Peyer's patch (tissue), 4 donors: ENCODE results near the gene FBRSL1.

Experiments used
- POLR2A ChIP-seq, 2 donors: fragments of 450-650 bp; IDR thresholded peaks; one replicate each; pipeline ENCODE4 v1.5.1; 2017; ENCODE audit warnings: antibody characterized with exemption in 2 of 2, mild to moderate bottlenecking in 2 of 2, moderate library complexity in 2 of 2
- TF ChIP-seq, protein P1 (sequence below), 6 experiments: fragments of 450-650 bp in 4 of 6; fragments of 200-600 bp in 2 of 6; sonication (generic) in 1 of 6; IDR thresholded peaks; one replicate each; pipeline ENCODE4 v1.5.1; 2017 to 2019; ENCODE audit warnings: antibody characterized with exemption in 6 of 6, mild to moderate bottlenecking in 3 of 6, moderate library complexity in 1 of 6

DNA sequence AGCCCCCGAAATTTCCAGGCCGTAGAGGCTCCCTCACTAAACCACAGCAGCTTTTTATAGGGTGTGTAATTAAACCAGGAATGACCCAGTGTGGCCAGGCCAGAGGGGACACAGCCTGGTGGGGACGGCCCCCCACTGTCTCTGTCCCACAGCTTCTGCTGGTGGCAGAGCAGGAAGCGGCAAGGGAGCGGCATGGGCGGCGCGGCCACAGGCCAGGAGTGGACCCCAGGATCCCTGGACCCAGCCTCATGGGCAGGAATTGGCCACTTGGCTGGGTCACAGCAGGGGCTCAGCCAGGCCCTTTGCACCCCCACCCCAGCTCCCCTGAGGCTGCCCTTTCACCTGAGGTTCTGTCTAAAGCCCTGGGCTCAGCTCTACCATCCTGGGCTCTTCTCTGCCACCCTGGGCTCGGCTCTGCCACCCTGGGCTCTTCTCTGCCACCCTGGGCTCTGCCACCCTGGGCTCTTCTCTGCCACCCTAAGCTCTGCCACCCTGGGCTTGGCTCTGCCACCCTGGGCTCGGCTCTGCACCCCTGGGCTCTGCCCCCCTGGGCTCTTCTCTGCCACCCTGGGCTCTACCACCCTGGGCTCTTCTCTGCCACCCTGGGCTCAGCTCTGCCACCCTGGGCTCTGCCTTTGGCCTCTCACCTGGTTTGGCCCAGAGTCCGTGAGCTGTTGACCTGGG lies 39.3 kb downstream of the FBRSL1 start:
- TF ChIP-seq, protein P1, sequence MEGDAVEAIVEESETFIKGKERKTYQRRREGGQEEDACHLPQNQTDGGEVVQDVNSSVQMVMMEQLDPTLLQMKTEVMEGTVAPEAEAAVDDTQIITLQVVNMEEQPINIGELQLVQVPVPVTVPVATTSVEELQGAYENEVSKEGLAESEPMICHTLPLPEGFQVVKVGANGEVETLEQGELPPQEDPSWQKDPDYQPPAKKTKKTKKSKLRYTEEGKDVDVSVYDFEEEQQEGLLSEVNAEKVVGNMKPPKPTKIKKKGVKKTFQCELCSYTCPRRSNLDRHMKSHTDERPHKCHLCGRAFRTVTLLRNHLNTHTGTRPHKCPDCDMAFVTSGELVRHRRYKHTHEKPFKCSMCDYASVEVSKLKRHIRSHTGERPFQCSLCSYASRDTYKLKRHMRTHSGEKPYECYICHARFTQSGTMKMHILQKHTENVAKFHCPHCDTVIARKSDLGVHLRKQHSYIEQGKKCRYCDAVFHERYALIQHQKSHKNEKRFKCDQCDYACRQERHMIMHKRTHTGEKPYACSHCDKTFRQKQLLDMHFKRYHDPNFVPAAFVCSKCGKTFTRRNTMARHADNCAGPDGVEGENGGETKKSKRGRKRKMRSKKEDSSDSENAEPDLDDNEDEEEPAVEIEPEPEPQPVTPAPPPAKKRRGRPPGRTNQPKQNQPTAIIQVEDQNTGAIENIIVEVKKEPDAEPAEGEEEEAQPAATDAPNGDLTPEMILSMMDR (IDR thresholded peaks at IDR 0.05), result no peak
- no peak for TF ChIP-seq POLR2A (IDR thresholded peaks at IDR 0.05)
